DMS153 treated with DMSO at 0.1 percent for 48 hours (cell line): ENCODE results near the gene GPC6.

ENCODE experiments used
- DNase-seq: peaks from one replicate; lab custom pipeline; 2025; ENCODE audit not compliant: unreplicated experiment; lab: John Stamatoyannopoulos, UW

Gene GPC6

GRCh38 chr13:94218951-94219350 lies 992.3 kb downstream of the GPC6 start:
- no peak for DNase-seq

- DNase-seq = no peak
These were observed 998.1 kb downstream of the GPC6 start for GRCh38 chr13:94224670-94225069.

- DNase-seq = no peak
These were observed 1000.8 kb downstream of the GPC6 start for GRCh38 chr13:94227255-94227879.

- DNase-seq = no peak
These were observed 1002.2 kb downstream of the GPC6 start for GRCh38 chr13:94228763-94229162.

- no peak for DNase-seq
These were observed 1005.7 kb downstream of the GPC6 start for GRCh38 chr13:94232161-94232950.

GRCh38 chr13:94232956-94233355 lies 1006.3 kb downstream of the GPC6 start:
- DNase-seq = no peak

GRCh38 chr13:94233401-94233800 lies 1006.8 kb downstream of the GPC6 start:
- DNase-seq = no peak

GRCh38 chr13:94233837-94234236 lies 1007.2 kb downstream of the GPC6 start:
- DNase-seq = no peak

GRCh38 chr13:94234738-94235137 lies 1008.1 kb downstream of the GPC6 start:
- DNase-seq = no peak

- DNase-seq = no peak
These were observed 1009.5 kb downstream of the GPC6 start for GRCh38 chr13:94236132-94236531.

- DNase-seq = no peak
These were observed 1010.3 kb downstream of the GPC6 start for GRCh38 chr13:94236872-94237271.

- no peak for DNase-seq
These were observed 1012.5 kb downstream of the GPC6 start for GRCh38 chr13:94239135-94239534.

- DNase-seq = no peak
These were observed 1015.9 kb downstream of the GPC6 start for GRCh38 chr13:94242554-94242953.

GRCh38 chr13:94243551-94243950 lies 1016.9 kb downstream of the GPC6 start:
- no peak for DNase-seq

- no peak for DNase-seq
These were observed 1019.9 kb downstream of the GPC6 start for GRCh38 chr13:94246495-94246894.

GRCh38 chr13:94247890-94248289 lies 1021.3 kb downstream of the GPC6 start:
- DNase-seq = no peak

- no peak for DNase-seq
These were observed 1022.0 kb downstream of the GPC6 start for GRCh38 chr13:94248454-94249228.

- DNase-seq = no peak
These were observed 1022.9 kb downstream of the GPC6 start for GRCh38 chr13:94249512-94249911.

GRCh38 chr13:94251831-94252608 lies 1025.4 kb downstream of the GPC6 start:
- DNase-seq = no peak

GRCh38 chr13:94254737-94255136 lies 1028.1 kb downstream of the GPC6 start:
- no peak for DNase-seq

- no peak for DNase-seq
These were observed 1030.1 kb downstream of the GPC6 start for GRCh38 chr13:94256721-94257120.
